HG03108 (cell line): ENCODE results near the gene MRPL37.
"Not testable (repeated sequence)": the region's sequence is repeated elsewhere in the genome, so short reads cannot be mapped to it uniquely, and the experiment has no call there.

ENCODE experiments used
- ATAC-seq: cut with Tn5 transposase; IDR thresholded peaks from one replicate; pipeline ENCODE4 v1.9.1; 2021; ENCODE audit warnings: moderate library complexity; ENCODE audit not compliant: unreplicated experiment

Gene MRPL37

DNA sequence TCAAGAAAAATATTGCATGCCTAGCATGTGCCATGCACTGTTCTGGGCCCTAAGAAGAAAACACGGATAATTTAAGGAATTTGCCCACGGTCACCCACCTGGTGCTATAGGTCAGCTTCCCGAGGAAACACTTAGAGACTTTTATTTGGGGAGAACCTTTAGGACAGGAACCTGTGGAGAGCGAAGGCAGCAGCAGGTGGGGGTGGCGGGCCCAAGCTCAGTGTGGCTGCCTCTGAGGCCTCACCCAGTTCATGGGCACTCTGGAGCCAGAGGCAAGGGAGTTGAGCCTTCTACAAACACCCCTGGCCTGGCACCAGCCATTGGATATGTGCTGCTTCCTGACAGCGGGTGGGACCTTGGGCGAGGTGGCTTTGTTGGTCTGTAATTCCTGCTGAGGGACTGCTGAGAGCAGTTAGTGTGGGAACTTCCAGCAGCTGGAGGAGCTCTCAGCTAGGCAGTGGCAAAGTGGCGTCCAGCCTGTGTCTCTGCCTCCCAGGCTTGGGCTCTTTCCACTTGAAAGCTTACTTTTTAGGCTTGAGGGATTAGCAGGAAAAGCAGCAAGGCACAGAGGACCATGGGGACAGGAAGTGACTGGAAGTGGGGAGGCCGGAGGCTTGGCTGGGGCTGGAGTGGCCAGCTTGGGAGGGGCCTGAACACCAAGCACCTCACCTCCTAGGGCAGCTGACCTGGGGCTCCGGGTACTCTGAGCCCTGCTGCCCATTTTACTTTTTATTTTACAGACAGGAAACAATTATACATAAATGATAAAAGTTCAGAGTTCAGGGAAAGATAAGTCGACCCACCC is 19.1 kb downstream of the MRPL37 start:
- ATAC-seq = no peak

DNA sequence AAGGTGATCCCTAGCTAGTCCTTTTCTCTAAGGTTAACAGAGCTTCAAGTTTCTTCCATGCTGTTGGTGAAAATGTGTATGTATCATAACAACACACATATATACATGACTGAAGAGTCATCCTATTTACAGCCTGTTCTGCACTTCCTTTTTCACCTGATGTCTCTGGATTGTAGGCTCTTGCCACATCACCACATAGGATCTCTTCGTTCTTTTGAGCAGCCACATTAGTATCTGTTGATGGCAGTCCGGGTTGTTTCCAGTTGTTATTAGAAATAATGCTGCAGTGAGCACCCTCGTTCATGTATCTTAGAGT is 19.7 kb downstream of the MRPL37 start:
- no peak for ATAC-seq

DNA sequence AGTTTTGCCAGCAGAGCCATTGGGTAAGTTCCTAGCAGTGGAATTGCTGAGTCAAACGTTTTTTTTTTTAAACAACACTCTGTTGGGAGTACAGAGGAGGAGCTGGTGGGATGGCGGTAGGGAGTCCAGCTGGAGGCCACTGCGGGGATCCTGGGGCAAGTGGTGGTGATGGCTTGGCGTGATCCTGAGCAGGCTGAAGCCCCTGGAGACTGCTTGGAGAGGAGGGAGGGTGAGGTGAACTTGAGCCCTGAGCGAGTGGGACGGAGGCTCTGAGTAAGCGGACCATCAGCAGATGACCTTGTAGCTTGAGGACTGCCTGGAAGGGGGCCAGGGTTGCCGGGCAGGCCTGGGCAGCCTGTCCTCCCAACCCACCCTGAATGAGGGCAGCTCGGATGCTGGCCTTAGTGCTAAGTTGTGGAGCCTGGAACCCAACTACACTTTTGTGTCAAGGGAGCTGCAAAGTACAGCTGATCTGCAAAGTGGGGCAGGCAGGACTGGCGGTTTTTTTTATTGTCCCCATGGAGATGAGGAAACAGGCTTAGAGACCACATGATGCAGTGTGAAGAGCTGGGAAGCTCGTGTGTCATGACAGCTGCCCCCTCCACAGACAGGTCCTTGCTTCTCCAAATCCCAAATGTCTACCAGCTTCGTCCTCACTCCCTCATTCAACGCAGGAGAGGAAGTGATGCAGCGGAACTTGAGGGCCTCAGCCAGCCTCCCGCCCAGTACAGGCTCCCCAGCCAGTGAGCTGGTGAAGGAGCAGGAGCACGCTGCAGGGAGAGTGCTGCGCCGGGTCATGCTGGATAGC is 20.2 kb downstream of the MRPL37 start:
- no peak for ATAC-seq

DNA sequence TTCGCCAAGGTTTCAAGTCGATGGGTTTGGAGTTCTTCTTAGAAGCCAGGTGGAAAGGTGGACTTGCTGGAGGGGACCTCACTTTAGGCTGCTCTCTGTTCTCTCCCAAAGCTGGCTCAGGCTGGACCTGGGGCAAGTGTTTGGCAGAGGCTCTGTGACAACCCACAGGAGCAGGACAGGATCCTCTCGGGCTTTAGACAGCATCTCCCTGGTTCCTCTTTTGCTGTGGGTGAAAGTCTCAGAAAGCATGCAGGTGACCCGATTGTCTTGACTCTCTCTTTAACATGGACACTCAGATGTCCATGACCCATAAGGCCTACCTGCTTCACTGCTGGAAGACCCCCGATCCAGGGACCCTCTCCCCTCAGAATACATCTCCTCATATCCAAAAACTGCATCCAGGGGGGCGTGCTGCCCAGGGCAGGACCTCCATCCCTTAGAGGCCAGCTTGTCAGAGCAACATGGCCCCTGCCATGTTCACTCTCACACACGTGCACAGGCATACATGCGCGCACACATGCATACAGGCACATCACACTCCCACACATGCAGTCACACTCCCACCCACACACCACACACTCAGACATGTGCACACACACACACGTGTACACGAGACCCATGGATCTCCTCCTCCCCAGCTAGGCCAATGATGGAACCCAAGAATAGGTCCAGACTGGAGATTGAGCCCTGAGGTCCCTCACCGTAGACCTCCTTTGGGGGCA is 21.3 kb downstream of the MRPL37 start:
- ATAC-seq = no peak

DNA sequence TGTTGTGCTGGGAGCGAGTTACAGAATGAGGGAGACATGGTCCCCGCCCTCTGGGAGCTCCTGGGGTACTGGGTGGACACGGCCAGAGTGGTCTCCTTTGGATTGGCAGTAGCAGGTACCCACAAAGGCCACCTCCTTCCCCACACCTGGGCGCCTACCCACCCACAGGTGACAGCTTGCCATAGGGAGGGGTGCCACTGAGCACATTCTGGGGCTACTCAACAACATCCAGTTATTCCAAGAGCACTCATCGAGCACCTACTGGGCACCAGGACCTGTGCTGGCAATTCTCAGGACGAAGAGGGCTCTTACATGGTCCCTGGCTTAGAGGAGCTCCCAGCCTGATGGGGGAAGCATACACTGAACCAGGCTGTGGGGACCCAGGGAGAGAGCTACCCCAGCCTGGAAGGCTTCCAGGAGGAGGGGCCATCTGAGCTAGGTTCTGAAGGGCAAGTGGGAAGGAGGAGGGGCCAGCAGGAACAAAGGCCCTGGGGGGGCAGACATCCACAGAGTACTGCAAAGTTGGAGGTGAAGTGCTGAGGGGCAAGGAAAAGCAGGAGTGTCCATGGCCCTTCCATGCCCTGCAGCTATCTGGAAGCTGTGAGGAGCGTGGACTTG is 22.0 kb downstream of the MRPL37 start:
- ATAC-seq = no peak

DNA sequence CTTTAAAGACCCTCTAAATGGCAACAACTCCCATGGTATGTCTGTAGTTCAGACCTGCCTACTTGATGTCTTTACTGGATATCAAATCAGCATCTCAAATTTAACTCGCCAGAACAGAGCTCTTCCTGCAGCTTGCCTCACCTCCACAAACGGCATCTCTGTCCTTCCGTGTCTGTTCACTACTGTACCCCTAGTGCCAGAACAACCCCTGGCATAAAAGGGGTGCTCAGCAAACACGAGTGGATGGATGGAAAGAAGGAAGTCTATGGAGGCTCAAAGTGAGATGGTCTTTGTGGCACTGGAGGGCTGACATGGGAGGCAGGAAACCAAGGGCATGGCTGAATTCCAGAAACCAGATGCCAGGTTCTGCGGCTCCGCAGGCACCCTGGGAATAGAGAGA is 22.7 kb downstream of the MRPL37 start:
- ATAC-seq = no peak

DNA sequence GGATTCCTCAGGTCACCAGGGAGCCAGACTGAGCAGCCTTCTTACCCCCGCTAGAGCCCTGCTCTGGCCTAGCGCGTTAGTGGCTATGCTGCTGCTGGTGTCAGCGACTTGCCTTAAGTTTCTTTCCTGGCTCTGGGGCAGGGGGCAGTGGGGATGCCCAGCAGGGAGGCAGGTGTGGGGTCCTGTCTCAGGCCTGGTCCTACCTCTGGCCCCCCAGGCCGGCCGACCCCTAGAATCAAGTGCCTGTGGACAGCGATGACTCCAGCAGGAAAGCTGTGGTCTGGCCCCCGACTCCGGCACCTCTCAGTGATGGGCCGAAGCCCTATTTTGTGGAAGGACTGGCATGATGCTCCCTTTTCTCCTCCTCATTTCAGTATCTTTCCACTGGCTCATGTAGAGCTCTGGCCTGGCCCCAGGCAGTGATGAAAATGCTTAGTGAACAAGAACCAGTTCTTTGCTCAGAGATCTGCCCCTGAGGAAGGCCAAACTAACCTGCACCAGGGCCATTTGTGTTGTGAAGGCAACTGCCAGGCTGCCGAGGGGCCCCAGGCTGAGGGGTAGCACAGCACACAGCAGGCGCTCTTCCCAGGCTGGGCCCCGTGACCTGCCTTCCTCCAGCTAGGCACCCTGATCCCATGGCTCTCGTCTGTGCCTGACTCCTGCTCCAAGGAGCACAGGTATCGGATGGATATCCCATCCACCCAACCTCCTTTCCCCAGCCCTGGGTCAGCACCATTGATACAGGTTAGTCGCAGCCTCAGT is 23.7 kb downstream of the MRPL37 start:
- no peak for ATAC-seq

DNA sequence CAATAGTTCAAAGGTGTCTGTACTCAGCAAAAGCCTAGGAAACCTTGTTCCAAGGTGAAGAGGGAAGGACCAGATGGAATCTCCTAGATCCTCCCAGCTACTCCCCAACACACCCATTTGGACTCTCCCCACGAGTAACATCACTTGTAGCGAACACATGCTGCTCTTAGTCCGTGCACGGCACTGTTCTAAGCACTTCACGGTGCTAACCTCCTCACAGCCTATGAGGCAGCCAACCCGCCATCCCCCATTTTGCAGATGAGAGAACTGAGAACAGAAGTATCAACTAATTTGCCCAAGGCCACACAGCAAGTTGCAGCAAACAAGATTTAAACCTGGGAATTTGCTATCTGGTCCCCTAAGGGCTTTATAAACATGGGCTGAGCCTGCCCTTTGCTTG is 24.3 kb downstream of the MRPL37 start:
- ATAC-seq = no peak

DNA sequence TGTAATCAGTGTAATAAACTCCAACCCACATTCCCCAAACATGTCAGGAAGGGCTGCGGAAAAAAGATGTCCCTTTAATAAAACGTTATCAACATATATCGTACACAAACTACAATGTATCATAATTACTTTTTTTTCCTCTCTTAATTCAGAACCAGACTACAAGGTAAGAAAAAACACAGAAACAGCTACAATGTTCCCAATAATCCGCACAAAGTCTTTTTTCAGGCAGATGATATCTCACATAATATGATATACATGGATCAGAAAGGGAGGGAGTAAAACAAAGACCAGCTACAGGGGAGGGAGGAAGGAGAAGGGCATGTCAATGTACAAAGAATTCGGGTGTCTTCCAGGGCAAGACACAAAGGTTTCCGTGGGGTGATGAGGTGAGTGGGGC is 25.4 kb downstream of the MRPL37 start:
- ATAC-seq = no peak

DNA sequence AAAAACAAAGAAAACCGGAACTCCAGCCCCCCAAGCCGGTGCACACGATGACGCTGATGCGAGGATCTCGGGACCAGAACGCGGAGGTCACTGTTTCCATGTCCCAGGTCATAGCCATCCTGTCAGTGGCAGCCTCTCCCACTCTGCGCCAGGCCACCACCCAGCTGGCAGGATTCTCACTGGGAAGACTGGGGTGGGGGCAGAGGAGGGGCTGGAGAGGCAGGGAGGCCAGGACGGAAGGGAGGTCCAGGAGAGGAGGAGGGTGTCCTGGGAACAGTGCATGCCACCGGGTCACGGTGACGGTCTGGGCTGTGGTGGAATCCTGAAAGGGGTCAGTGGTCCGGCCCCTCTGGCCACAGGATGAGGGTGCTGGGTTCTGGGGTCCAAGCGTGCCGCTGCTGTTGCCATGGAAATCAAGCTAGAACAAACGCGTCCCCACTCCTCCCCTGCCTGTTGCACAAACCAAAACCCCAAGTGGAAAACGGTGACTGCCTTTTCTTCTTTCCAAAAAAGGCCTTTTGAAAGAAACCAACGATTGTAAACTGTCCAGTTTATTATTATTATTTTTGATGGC is 26.1 kb downstream of the MRPL37 start:
- ATAC-seq = no peak

DNA sequence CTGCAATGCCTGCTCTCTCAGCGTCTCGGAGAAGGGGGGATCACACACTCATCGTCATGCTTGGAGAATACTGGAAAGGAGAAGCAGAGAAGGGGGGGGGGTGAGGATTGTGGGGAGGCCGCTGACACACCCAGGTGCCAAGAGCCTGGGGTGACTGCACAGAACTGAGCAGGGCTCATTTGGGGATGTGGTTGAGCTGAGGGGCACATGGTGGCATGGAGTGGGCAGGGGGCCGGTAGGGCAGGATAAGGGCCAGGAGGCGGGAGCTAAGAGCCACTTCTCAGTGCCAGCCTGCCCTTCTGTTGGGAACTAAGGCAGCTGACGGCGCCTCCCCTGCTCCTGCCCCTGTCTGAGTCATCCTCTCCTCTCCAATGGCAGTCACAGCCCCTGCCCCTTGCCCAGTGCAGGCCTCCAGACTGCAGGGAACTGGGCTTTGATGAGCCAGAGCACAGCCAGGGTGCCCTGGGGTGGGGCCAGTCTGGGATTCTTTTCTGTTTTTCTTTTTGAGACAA is 27.2 kb downstream of the MRPL37 start:
- no peak for ATAC-seq

DNA sequence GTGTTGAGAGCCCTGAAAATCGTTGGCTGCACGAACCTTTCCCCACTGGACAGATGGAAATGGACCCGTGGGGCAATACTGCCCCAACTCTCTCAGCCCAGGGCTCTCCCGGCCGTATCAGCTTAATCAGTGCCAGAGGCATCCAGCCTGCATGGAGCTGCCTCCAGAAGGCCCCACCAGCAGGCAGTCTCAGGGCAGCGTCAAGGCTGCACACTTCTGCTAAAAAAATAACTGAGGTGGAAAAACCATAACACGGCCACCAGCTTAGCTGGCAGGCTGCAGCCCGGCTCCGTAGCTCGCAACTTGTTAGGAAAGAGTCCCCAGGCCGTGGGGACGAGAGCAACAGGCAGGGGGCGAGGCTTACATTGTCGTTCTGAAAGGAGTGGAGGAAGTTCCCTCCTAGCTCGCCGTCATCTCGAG is 27.9 kb downstream of the MRPL37 start:
- no peak for ATAC-seq

DNA sequence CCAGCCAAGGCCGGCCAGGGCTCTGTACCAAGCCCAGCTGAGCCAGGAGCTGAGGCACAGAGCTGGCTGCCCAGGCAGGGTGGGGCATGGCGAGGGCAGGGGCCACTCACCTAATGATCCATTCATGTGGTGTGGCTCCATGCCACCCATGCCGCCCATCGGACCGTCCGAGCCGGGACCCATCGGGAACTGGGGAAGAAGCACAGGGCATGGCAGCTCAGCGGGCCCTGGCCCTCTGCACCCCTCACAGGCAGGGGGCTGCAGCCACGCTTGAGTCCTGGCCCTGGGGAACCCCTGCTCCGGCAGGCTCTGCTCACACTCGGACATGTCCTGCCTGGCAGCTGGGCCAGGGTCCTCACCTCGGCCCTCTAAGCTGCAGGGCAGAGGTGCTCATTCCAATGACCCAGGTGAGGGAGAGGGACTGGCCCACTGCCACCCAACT is 28.7 kb downstream of the MRPL37 start:
- ATAC-seq = no peak

DNA sequence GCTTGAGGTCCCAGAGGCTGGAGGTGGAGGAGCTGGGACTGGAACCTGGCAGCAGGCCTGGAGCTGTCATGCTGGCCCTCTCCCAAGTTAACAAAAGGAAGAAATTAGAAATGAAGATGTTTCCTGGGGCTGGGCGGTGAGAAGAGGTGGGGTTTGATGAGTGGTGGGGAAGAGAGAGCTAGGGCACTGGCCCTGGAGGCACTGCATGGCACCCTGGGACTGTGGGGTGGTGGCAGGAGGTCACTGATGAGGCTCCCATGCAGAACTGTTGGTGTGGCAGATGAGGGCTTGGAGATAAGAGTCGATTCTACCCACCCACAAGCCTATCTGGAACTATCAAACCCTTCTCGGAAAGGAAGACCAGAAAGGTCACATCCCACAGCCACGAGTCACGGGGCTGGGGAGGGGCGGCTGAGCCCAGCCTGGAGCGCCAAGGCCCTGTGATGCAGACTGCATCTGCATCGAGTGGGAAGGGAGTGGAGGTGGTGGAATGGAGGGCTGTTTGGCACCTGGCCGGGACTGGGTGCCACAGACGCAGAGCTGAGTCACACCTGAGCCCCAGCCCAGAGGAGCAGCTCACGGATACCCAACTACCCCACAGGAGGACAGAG is 29.4 kb downstream of the MRPL37 start:
- no peak for ATAC-seq

DNA sequence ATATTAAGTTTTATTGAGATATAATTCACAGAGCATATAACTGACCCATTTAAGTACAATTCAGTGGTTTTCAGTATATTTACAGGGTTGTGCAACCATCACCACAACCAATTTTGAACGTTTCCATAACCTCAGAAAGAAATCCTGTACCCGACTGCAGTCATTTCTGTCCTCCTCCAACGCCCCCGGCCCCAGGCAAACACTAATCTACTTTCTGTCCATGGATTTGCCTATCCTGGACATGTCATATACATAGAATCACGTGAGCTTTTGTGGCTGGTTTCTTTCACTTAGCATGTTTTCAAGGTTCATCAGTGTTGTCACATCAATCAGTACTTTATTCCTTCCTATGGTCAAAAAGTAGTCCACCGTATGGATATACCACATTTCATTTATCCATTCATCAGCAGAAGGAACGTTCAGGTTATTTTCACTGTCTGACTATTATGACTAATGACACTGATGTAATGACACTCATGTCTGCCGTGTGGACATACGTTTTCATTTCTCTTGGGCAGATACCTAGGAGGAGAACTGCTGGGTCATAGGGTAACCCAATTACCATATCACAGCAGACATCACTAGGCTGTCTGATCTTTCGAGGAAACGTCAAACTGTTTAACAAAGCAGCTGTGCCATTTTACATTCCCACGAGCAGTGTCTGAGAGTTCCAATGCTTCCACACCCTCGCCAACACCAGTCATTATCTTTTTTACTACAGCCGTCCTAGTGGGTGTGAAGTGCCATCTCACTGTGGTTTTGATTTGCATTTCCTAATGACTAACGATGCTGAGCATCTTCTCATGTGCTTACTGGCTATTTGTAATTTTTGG is 30.8 kb downstream of the MRPL37 start:
- ATAC-seq = no peak

DNA sequence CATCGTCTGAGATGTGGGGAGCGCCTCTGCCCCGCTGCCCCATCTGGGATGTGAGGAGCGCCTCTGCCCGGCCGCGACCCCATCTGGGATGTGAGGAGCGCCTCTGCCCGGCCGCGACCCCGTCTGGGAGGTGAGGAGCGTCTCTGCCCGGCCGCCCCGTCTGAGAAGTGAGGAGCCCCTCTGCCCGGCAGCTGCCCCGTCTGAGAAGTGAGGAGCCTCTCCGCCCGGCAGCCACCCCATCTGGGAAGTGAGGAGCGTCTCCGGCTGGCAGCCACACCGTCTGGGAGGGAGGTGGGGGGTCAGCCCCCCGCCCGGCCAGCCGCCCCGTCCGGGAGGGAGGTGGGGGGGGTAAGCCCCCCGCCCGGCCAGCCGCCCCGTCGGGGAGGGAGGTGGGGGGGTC is 33.2 kb downstream of the MRPL37 start:
- ATAC-seq = not testable (repeated sequence)

DNA sequence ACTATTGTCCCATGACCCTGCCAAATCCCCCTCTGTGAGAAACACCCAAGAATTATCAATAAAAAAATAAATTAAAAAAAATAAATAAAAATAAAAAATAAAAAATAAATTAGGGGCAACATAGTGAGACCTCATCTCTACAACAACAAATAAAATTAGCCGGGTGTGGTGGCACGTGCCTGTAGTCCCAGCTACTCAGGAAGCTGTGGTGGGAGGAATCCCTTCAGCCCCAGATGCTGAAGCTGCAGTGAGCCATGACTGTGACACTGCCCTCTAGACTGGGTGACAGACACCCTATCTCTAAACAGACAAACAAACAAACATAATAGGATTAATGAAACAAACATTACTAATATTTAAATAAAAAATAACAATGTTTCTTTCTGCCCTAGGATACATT is 34.3 kb downstream of the MRPL37 start:
- ATAC-seq = no peak

DNA sequence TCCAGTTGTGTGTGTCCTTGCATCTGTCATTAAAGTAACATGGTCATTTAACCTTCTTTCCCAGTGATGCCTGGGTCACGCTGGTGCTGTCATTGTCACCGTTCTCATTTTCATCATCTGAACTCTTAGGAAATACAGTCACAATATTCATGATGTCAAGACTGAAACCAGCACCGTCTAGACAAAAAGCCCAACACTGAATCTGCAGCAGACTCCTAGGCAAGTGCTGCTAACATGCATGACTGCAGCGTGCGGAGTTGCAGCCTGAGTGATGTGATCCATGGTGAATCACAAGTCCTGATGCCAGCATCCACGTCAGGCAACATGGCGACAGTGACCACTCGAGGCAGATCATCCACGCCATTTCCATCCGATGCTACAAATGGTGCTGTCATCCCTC is 37.6 kb downstream of the MRPL37 start:
- no peak for ATAC-seq
